Activated CD4-positive, alpha-beta T cell treated with anti-CD3 and anti-CD28 coated beads for 1 hour (primary cell): ENCODE measurements around the gene TAF1D.

Source experiments
- DNase-seq: peaks from one replicate; pipeline ENCODE4 v3.0.0-alpha.2; 2020

Gene TAF1D

GRCh38 chr11:93718057-93718563, 23.2 kb downstream of the TAF1D start:
- no peak for DNase-seq

- no peak for DNase-seq
Measured at GRCh38 chr11:93717501-93717900, 23.8 kb downstream of the TAF1D start.

DNA sequence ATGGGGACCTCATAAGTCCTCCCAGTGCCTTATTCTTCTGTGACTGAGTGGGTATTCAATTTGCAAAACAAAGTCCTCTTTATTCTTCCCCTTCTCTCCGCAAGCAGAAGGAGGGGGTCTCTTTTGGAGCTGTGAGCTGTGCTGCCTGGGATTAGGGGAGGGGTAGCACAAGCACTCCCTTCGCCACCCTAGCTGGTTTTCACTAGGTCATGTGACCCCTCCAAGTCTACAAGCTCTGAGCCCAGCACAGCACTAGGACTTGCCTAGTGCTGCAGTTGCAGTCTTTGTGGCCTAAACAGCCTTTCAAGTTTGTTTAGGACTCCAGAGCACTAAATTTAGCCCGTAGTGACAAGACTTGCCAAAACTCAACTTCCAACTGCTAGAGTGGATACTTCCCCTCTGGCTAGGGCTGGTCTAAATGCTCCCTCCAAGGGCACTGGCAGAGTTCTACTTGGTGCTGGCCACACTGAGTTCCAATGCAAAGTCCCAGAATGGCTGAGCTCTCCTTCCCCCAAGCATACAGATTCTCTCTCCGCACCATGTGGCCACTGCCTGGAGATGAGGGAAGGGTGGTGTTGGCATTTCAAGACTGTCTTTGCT, 25.4 kb downstream of the TAF1D start:
- no peak for DNase-seq

GRCh38 chr11:93712678-93713077, 28.6 kb downstream of the TAF1D start:
- no peak for DNase-seq

- no peak for DNase-seq
Measured at GRCh38 chr11:93710239-93710638, 31.1 kb downstream of the TAF1D start.

DNA sequence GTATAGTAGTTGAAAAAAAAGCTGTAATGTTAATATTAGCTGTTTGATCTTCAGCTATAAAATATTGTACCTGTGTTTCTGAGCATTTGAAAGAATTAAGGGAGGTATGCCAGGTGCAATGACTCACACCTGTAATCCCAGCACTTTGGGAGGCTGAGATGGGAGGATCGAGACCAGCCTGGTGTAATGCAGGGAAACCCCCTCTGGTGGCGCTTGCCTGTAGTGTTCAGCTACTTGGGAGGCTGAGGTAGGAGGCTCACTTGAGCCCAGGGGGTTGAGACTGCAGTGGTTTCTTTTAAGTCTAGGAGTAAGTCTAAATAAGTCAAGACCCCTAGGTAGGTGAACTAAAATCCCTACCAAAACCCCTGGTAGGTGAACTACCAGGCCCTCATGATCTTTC, 37.1 kb downstream of the TAF1D start:
- DNase-seq = no peak

- DNase-seq = no peak
Measured at GRCh38 chr11:93700830-93701229, 40.5 kb downstream of the TAF1D start.

DNA sequence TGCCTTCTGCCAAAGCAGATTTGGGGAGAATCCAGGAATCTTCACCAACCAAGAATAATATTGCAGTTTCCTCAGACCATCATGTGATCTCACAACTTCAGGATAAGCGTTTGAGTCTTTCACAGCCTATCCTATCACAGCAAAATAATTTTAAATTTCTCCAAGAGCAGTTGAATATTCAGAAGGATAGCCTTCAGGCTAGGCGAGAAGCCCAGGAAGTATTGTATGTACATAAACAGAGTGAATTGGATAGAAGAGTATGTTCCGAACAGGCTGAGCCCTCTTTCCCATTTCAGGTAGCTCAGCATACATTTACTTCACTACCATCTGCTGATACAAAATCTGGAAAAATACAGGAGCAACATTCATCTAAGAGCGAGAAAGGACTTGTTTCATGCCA, 43.7 kb downstream of the TAF1D start:
- DNase-seq = no peak

- no peak for DNase-seq
Measured at GRCh38 chr11:93694557-93694956, 46.7 kb downstream of the TAF1D start.

GRCh38 chr11:93694109-93694508, 47.2 kb downstream of the TAF1D start:
- no peak for DNase-seq

- no peak for DNase-seq
Measured at GRCh38 chr11:93689240-93689639, 52.1 kb downstream of the TAF1D start.

GRCh38 chr11:93686812-93687211, 54.5 kb downstream of the TAF1D start:
- DNase-seq = no peak

- DNase-seq = no peak
Measured at GRCh38 chr11:93686226-93686625, 55.1 kb downstream of the TAF1D start.
